ENCODE data around the gene SLC6A8.
A peak's percentile ranks its signal among the peaks of the same experiment; 100 is the strongest.

SLC6A8 gene

GRCh38 chrX:153667956-153668396, 19.8 kb upstream of the SLC6A8 start:
- peak overlapping the region; percentile 92 for H2BK15ac ChIP-seq (ENCODE audit: low read length)
- no peak overlapping the region for H2BK12ac ChIP-seq (ENCODE audit: low read length)
- DNase-seq (ENCODE audit: low spot score): no peak
- no peaks in the 10 kb centered on the region for H3K79me1 ChIP-seq (ENCODE audit: low read depth, low read length)
- peak overlapping the region; percentile 38 for H3K18ac ChIP-seq (ENCODE audit: low read length)
- no peak overlapping the region for H2BK5ac ChIP-seq (ENCODE audit: low read length)
- no peak overlapping the region for H3K4me2 ChIP-seq (ENCODE audit: insufficient read depth, low read length, poor library complexity, severe bottlenecking)
- no peak overlapping the region for H3K27ac ChIP-seq (replicated peaks; ENCODE audit: low read length)
- H3K4ac ChIP-seq (ENCODE audit: low read length): peak overlapping the region; percentile 66
- peak overlapping the region; percentile 31 for H3K14ac ChIP-seq (ENCODE audit: low read length)
- H3K4me3 ChIP-seq (ENCODE audit: low read length in 2 of 2): peak overlapping the region; percentile 27 to 59
- WGBS, 2 donors (ENCODE audit: extremely low coverage in 2 of 2, insufficient read length in 2 of 2, insufficient replicate concordance in 1 of 2): no CpG with 5 or more reads among the region's 14 CpGs
- no peak overlapping the region for H4K91ac ChIP-seq (ENCODE audit: low read depth, low read length, poor library complexity)
- no peak overlapping the region for H3K23ac ChIP-seq (ENCODE audit: low read depth, low read length, poor library complexity)
- no peak overlapping the region for H4K8ac ChIP-seq (ENCODE audit: low read depth, low read length)
- no peaks in the 10 kb centered on the region for H3K36me3 ChIP-seq (replicated peaks in 1 of 2; ENCODE audit: control insufficient read depth in 2 of 2, insufficient read depth in 2 of 2, low read length in 2 of 2)
- no peaks in the 10 kb centered on the region for H3K9me3 ChIP-seq (replicated peaks in 1 of 2; ENCODE audit: control insufficient read depth in 2 of 2, insufficient read depth in 1 of 2, low read depth in 1 of 2, low read length in 2 of 2)
- H3K4me1 ChIP-seq (ENCODE audit: control insufficient read depth in 2 of 2, insufficient read depth in 1 of 2, low read depth in 1 of 2, low read length in 2 of 2): peaks cover 0 to 4% of the 10 kb centered on the region in 2 donors
- H3K9ac ChIP-seq (ENCODE audit: low read depth, low read length, poor library complexity): no peak overlapping the region
- H2AK5ac ChIP-seq (ENCODE audit: low read depth, low read length): peak overlapping the region; percentile 75
- H3K27me3 ChIP-seq (ENCODE audit: control insufficient read depth in 3 of 3, insufficient read depth in 3 of 3, low read depth in 1 of 3, low read length in 3 of 3): peaks cover 0 to 6% (median 0%) of the 10 kb centered on the region in 3 experiments
- peak overlapping the region; percentile 67 for H2AFZ ChIP-seq (ENCODE audit: low read length)
- no peak overlapping the region for H2BK120ac ChIP-seq (ENCODE audit: low read depth, low read length)

GRCh38 chrX:153668423-153669173, 19.1 kb upstream of the SLC6A8 start:
- no peak for DNase-seq (ENCODE audit: low spot score)
- Histone ChIP-seq H4K91ac (ENCODE audit: low read depth, low read length, poor library complexity) (no peak overlapping the region), H3K79me1 (ENCODE audit: low read depth, low read length) (peaks cover 1% of the 10 kb centered on the region), H2BK120ac (ENCODE audit: low read depth, low read length) (no peak overlapping the region), H3K4ac (ENCODE audit: low read length) (peak overlapping the region; percentile 66), H3K27ac (replicated peaks; ENCODE audit: low read length) (no peak overlapping the region), H3K4me2 (ENCODE audit: insufficient read depth, low read length, poor library complexity, severe bottlenecking) (no peak overlapping the region), H3K27me3 (ENCODE audit: control insufficient read depth in 3 of 3, insufficient read depth in 3 of 3, low read depth in 1 of 3, low read length in 3 of 3) (peaks cover 0 to 5% (median 0%) of the 10 kb centered on the region in 3 experiments), H3K23ac (ENCODE audit: low read depth, low read length, poor library complexity) (no peak overlapping the region), H3K9me3 (replicated peaks in 1 of 2; ENCODE audit: control insufficient read depth in 2 of 2, insufficient read depth in 1 of 2, low read depth in 1 of 2, low read length in 2 of 2) (no peaks in the 10 kb centered on the region), H4K8ac (ENCODE audit: low read depth, low read length) (no peak overlapping the region), H3K4me1 (ENCODE audit: control insufficient read depth in 2 of 2, insufficient read depth in 1 of 2, low read depth in 1 of 2, low read length in 2 of 2) (peaks cover 0 to 5% of the 10 kb centered on the region in 2 donors), H3K36me3 (replicated peaks in 1 of 2; ENCODE audit: control insufficient read depth in 2 of 2, insufficient read depth in 2 of 2, low read length in 2 of 2) (no peaks in the 10 kb centered on the region), H3K18ac (ENCODE audit: low read length) (peak overlapping the region; percentile 38), H2BK12ac (ENCODE audit: low read length) (no peak overlapping the region), H3K14ac (ENCODE audit: low read length) (no peak overlapping the region), H2BK15ac (ENCODE audit: low read length) (peak overlapping the region; percentile 92), H2AK5ac (ENCODE audit: low read depth, low read length) (peak overlapping the region; percentile 75), H3K4me3 (ENCODE audit: low read length in 2 of 2) (no peak overlapping the region), H3K9ac (ENCODE audit: low read depth, low read length, poor library complexity) (no peak overlapping the region), H2AFZ (ENCODE audit: low read length) (no peak overlapping the region), H2BK5ac (ENCODE audit: low read length) (no peak overlapping the region)
- WGBS, 2 donors (ENCODE audit: extremely low coverage in 2 of 2, insufficient read length in 2 of 2, insufficient replicate concordance in 1 of 2): no CpG with 5 or more reads among the region's 11 CpGs

GRCh38 chrX:153669174-153669890, 18.4 kb upstream of the SLC6A8 start:
- Histone ChIP-seq H4K8ac (ENCODE audit: low read depth, low read length) (no peak overlapping the region), H3K9me3 (replicated peaks in 1 of 2; ENCODE audit: control insufficient read depth in 2 of 2, insufficient read depth in 1 of 2, low read depth in 1 of 2, low read length in 2 of 2) (no peaks in the 10 kb centered on the region), H3K4ac (ENCODE audit: low read length) (no peak overlapping the region), H2BK15ac (ENCODE audit: low read length) (peak overlapping the region; percentile 49), H3K18ac (ENCODE audit: low read length) (no peak overlapping the region), H2BK5ac (ENCODE audit: low read length) (no peak overlapping the region), H2AK5ac (ENCODE audit: low read depth, low read length) (peak overlapping the region; percentile 75), H3K23ac (ENCODE audit: low read depth, low read length, poor library complexity) (no peak overlapping the region), H4K91ac (ENCODE audit: low read depth, low read length, poor library complexity) (no peak overlapping the region), H3K9ac (ENCODE audit: low read depth, low read length, poor library complexity) (no peak overlapping the region), H3K14ac (ENCODE audit: low read length) (no peak overlapping the region), H2BK120ac (ENCODE audit: low read depth, low read length) (no peak overlapping the region), H2BK12ac (ENCODE audit: low read length) (no peak overlapping the region), H3K79me1 (ENCODE audit: low read depth, low read length) (peaks cover 1% of the 10 kb centered on the region), H2AFZ (ENCODE audit: low read length) (no peak overlapping the region), H3K4me1 (ENCODE audit: control insufficient read depth in 2 of 2, insufficient read depth in 1 of 2, low read depth in 1 of 2, low read length in 2 of 2) (peaks cover under 1 to 5% of the 10 kb centered on the region in 2 donors), H3K4me2 (ENCODE audit: insufficient read depth, low read length, poor library complexity, severe bottlenecking) (no peak overlapping the region), H3K27me3 (ENCODE audit: control insufficient read depth in 3 of 3, insufficient read depth in 3 of 3, low read depth in 1 of 3, low read length in 3 of 3) (peaks cover 0 to 5% (median 0%) of the 10 kb centered on the region in 3 experiments), H3K4me3 (ENCODE audit: low read length in 2 of 2) (no peak overlapping the region), H3K36me3 (replicated peaks in 1 of 2; ENCODE audit: control insufficient read depth in 2 of 2, insufficient read depth in 2 of 2, low read length in 2 of 2) (no peaks in the 10 kb centered on the region), H3K27ac (replicated peaks; ENCODE audit: low read length) (no peak overlapping the region)
- no peak for DNase-seq (ENCODE audit: low spot score)
- WGBS, 2 donors (ENCODE audit: extremely low coverage in 2 of 2, insufficient read length in 2 of 2, insufficient replicate concordance in 1 of 2): no CpG with 5 or more reads among the region's 17 CpGs
